Measurements from ENCODE around the gene SEL1L2.

GRCh38 chr20:13857304-13857703 lies 133.1 kb downstream of the SEL1L2 start:
- TF ChIP-seq SRF (CRISPR knock-in tag; IDR thresholded peaks at IDR 0.05) (no peak), POLR2A (conservative IDR thresholded peaks at IDR 0.05) (no peak), ZNF239 (CRISPR knock-in tag; IDR thresholded peaks at IDR 0.05) (no peak), ZNF766 (CRISPR knock-in tag; conservative IDR thresholded peaks at IDR 0.05) (no peak), CHD7 (IDR thresholded peaks at IDR 0.05; ENCODE audit: low read depth, low read length) (no peak), EP300 (IDR thresholded peaks at IDR 0.05; ENCODE audit: low read length) (no peak), DMBX1 (CRISPR knock-in tag; IDR thresholded peaks at IDR 0.05; ENCODE audit: borderline replicate concordance) (no peak), KLF16 (IDR thresholded peaks at IDR 0.05) (no peak), NCOA6 (IDR thresholded peaks at IDR 0.05) (no peak)

Data from K562 (cell line).